Common myeloid progenitor, CD34-positive (primary cell): ENCODE results near the gene PSMA6.

Source experiments
- CTCF ChIA-PET: fragments of 350-600 bp; sonication (Branson Sonifier 250); formaldehyde crosslinking; loops from one replicate; lab custom pipeline; 2021; ENCODE audit warnings: antibody characterized with exemption; lab: Charles Lee
- POLR2A ChIA-PET: fragments of 350-600 bp; sonication (Branson Sonifier 250); formaldehyde crosslinking; loops from one replicate; lab custom pipeline; 2021; ENCODE audit warnings: antibody characterized with exemption; lab: Charles Lee
- DNase-seq, 3 donors: peaks; one replicate each; pipeline versions ENCODE4 v3.0.0 to v3.0.0-alpha.2; 2013
- H3K27ac ChIP-seq, 2 experiments: 1 replicate in 1 of 2; 2 replicates in 1 of 2; pipeline ENCODE4 v1.7.0; 2013; ENCODE audit warnings: inconsistent platforms in 2 of 2, low read length in 2 of 2, mild to moderate bottlenecking in 2 of 2, low read depth in 1 of 2, moderate library complexity in 1 of 2; ENCODE audit not compliant: severe bottlenecking in 2 of 2, insufficient read depth in 1 of 2, poor library complexity in 1 of 2
- H3K27me3 ChIP-seq, 5 experiments: replicated peaks in 2 of 5; 1 replicate in 3 of 5; 2 replicates in 2 of 5; pipeline versions ENCODE4 v1.6.1 to v1.7.0; 2013; ENCODE audit warnings: low read length in 4 of 5, mild to moderate bottlenecking in 2 of 5, moderate library complexity in 2 of 5, inconsistent platforms in 1 of 5; ENCODE audit not compliant: insufficient read depth in 5 of 5, control insufficient read depth in 4 of 5
- H3K36me3 ChIP-seq, 4 experiments: 1 replicate in 2 of 4; 2 replicates in 2 of 4; pipeline versions ENCODE4 v1.6.1 to v1.7.0; 2013; ENCODE audit warnings: low read length in 3 of 4, control low read depth in 1 of 4, mild to moderate bottlenecking in 1 of 4; ENCODE audit not compliant: control insufficient read depth in 4 of 4, insufficient read depth in 4 of 4
- H3K4me1 ChIP-seq, 4 experiments: 1 replicate in 3 of 4; 2 replicates in 1 of 4; pipeline versions ENCODE4 v1.6.1 to v1.7.1; 2013; ENCODE audit warnings: low read length in 3 of 4, mild to moderate bottlenecking in 3 of 4, control low read depth in 1 of 4, inconsistent platforms in 1 of 4, moderate library complexity in 1 of 4; ENCODE audit not compliant: control insufficient read depth in 4 of 4, insufficient read depth in 4 of 4; ENCODE audit errors: control extremely low read depth in 1 of 4
- H3K4me3 ChIP-seq, 7 experiments: 1 replicate in 4 of 7; 2 replicates in 3 of 7; pipeline versions ENCODE4 v1.5.1 to v1.7.0; 2013; ENCODE audit warnings: mild to moderate bottlenecking in 7 of 7, low read length in 6 of 7, moderate library complexity in 6 of 7, inconsistent platforms in 2 of 7, low read depth in 2 of 7, control low read depth in 1 of 7; ENCODE audit not compliant: insufficient read depth in 4 of 7, control insufficient read depth in 1 of 7; ENCODE audit errors: extremely low read depth in 1 of 7
- H3K9me3 ChIP-seq, 5 experiments: 1 replicate in 4 of 5; 2 replicates in 1 of 5; pipeline versions ENCODE4 v1.6.1 to v1.7.1; 2013; ENCODE audit warnings: low read length in 4 of 5, mild to moderate bottlenecking in 2 of 5, inconsistent platforms in 1 of 5, low read depth in 1 of 5, moderate library complexity in 1 of 5; ENCODE audit not compliant: control insufficient read depth in 4 of 5, insufficient read depth in 2 of 5; ENCODE audit errors: control extremely low read depth in 1 of 5
- WGBS: methylation state at CpG from one replicate; pipeline ENCODE4 v1.1.5; 2013; ENCODE audit not compliant: insufficient coverage; 5-methylcytosine and 5-hydroxymethylcytosine counted together

Gene PSMA6

GRCh38 chr14:35287431-35288013 is 4.7 kb upstream of the PSMA6 start:
- H3K9me3 ChIP-seq: no peaks in the 10 kb centered on the region
- peak in 2 of 3 donors; percentile 22 to 41 for DNase-seq
- POLR2A ChIA-PET: interaction anchor here (0.7 to 2.8 kb wide), 2 partner anchors 13 to 116 kb away, joined by 3 to 27 read pairs; partner anchors contain the start of gene NFKBIA
- peak overlapping the region; percentile 77 to 89 for H3K27ac ChIP-seq
- peak overlapping the region in 3 of 7 experiments; percentile 0 to 64 (median 18) for H3K4me3 ChIP-seq
- CTCF ChIA-PET: interaction anchor here (0.8 to 5.6 kb wide), 11 partner anchors 11 to 121 kb away, joined by 3 to 25 read pairs (median 5); no protein-coding TSS in a partner anchor
- H3K4me1 ChIP-seq: peaks cover 56 to 96% (median 80%) of the 10 kb centered on the region in 4 experiments
- 5% methylated on average over 3 of the region's 8 CpGs for WGBS
- H3K36me3 ChIP-seq: no peaks in the 10 kb centered on the region
- H3K27me3 ChIP-seq: no peaks in the 10 kb centered on the region

GRCh38 chr14:35289623-35290022 is 2.6 kb upstream of the PSMA6 start:
- H3K27ac ChIP-seq: no peak overlapping the region
- H3K4me3 ChIP-seq: no peak overlapping the region
- peaks cover 56 to 96% (median 81%) of the 10 kb centered on the region in 4 experiments for H3K4me1 ChIP-seq
- no peak for DNase-seq
- H3K36me3 ChIP-seq: no peaks in the 10 kb centered on the region
- POLR2A ChIA-PET: interaction anchor here (1.0 kb wide), 1 partner anchor 115 kb away, joined by 3 read pairs; the partner anchor contains the start of gene NFKBIA
- H3K27me3 ChIP-seq: no peaks in the 10 kb centered on the region
- CTCF ChIA-PET: interaction anchor here (1.5 to 5.6 kb wide), 3 partner anchors 11 to 40 kb away, joined by 3 to 20 read pairs (median 18); no protein-coding TSS in a partner anchor
- 100% methylated on average over 1 of the region's 3 CpGs for WGBS
- H3K9me3 ChIP-seq: no peaks in the 10 kb centered on the region

- Histone ChIP-seq H3K27ac (peak overlapping the region; percentile 89 to 95), H3K36me3 (peaks cover 0 to 6% (median 1%) of the 10 kb centered on the region in 4 experiments), H3K4me1 (peaks cover 31 to 86% (median 66%) of the 10 kb centered on the region in 4 experiments), H3K9me3 (no peaks in the 10 kb centered on the region), H3K27me3 (no peaks in the 10 kb centered on the region), H3K4me3 (peak overlapping the region; percentile 85 to 97 (median 90))
- DNase-seq: no peak
- POLR2A ChIA-PET: interaction anchor here (0.5 to 2.2 kb wide), 5 partner anchors 8 to 282 kb away, joined by 3 to 16 read pairs (median 6); partner anchors contain the start of gene NFKBIA
- 9% methylated on average over 10 of the region's 14 CpGs for WGBS
- CTCF ChIA-PET: interaction anchor here (1.0 to 1.6 kb wide), 7 partner anchors 8 to 112 kb away, joined by 3 to 9 read pairs (median 6); partner anchors contain the start of gene NFKBIA
Measured at GRCh38 chr14:35292770-35293561, 784 bp downstream of the PSMA6 start.

- Histone ChIP-seq H3K9me3 (no peaks in the 10 kb centered on the region), H3K4me3 (peak overlapping the region in 1 of 7 experiments; percentile 3), H3K4me1 (peaks cover 17 to 76% (median 60%) of the 10 kb centered on the region in 4 experiments), H3K27me3 (no peaks in the 10 kb centered on the region), H3K27ac (no peak overlapping the region), H3K36me3 (peaks cover 0 to 6% (median 1%) of the 10 kb centered on the region in 4 experiments)
- DNase-seq: no peak
- ChIA-PET POLR2A (interaction anchor here (1.3 kb wide), 1 partner anchor 108 kb away, joined by 3 read pairs; no protein-coding TSS in a partner anchor), CTCF (interaction anchor here (1.5 to 1.8 kb wide), 4 partner anchors 9 to 109 kb away, joined by 3 to 6 read pairs (median 4); partner anchors contain the start of gene NFKBIA)
- WGBS: no CpG with 5 or more reads among the region's 1 CpG
Measured at GRCh38 chr14:35295845-35296161, 3.6 kb downstream of the PSMA6 start.

- peaks cover 0 to 6% (median 1%) of the 10 kb centered on the region in 4 experiments for H3K36me3 ChIP-seq
- POLR2A ChIA-PET: interaction anchor here (0.7 kb wide), 1 partner anchor 15 kb away, joined by 5 read pairs; no protein-coding TSS in a partner anchor
- H3K9me3 ChIP-seq: no peaks in the 10 kb centered on the region
- WGBS: 100% methylated on average over 1 of the region's 3 CpGs
- no peak overlapping the region for H3K4me3 ChIP-seq
- CTCF ChIA-PET: interaction anchor here (1.6 kb wide), 1 partner anchor 8 kb away, joined by 6 read pairs; no protein-coding TSS in a partner anchor
- H3K27ac ChIP-seq: no peak overlapping the region
- H3K27me3 ChIP-seq: no peaks in the 10 kb centered on the region
- DNase-seq: no peak
- H3K4me1 ChIP-seq: peaks cover 20 to 76% (median 60%) of the 10 kb centered on the region in 4 experiments
Measured at GRCh38 chr14:35296545-35296944, 4.4 kb downstream of the PSMA6 start.

- DNase-seq: no peak
- Histone ChIP-seq H3K4me3 (no peak overlapping the region), H3K27me3 (no peaks in the 10 kb centered on the region), H3K4me1 (peaks cover 27 to 75% (median 61%) of the 10 kb centered on the region in 4 experiments), H3K9me3 (no peaks in the 10 kb centered on the region), H3K27ac (no peak overlapping the region), H3K36me3 (peaks cover 0 to 9% (median 1%) of the 10 kb centered on the region in 4 experiments)
- CTCF ChIA-PET: interaction anchor here (0.9 kb wide), 1 partner anchor 106 kb away, joined by 3 read pairs; the partner anchor contains the start of gene NFKBIA
- no CpG with 5 or more reads among the region's 3 CpGs for WGBS
- POLR2A ChIA-PET: interaction anchor here (0.6 kb wide), 1 partner anchor 68 kb away, joined by 4 read pairs; no protein-coding TSS in a partner anchor
Measured at GRCh38 chr14:35297706-35298105, 5.5 kb downstream of the PSMA6 start.
